Activated CD4-positive, alpha-beta T cell treated with anti-CD3 and anti-CD28 coated beads, Interleukin-2, Interleukin-4, amounts not matched to agents 100 ng/mL and 50 ng/mL, durations not matched to agents 16 hours and 8 hours (primary cell): Measurements from ENCODE around the gene FFAR3.
"Not testable (repeated sequence)": the region's sequence is repeated elsewhere in the genome, so short reads cannot be mapped to it uniquely, and the experiment has no call there.

ENCODE experiments used
- DNase-seq: peaks from one replicate; pipeline ENCODE4 v3.0.0-alpha.2; 2020; ENCODE audit warnings: low spot score

FFAR3 gene

GRCh38 chr19:35375505-35376307, 17.4 kb downstream of the FFAR3 start:
- no peak for DNase-seq

GRCh38 chr19:35377656-35378055, 19.4 kb downstream of the FFAR3 start:
- no peak for DNase-seq

- no peak for DNase-seq
Measured at GRCh38 chr19:35378356-35378755, 20.1 kb downstream of the FFAR3 start.

GRCh38 chr19:35379545-35379944, 21.3 kb downstream of the FFAR3 start:
- not testable (repeated sequence) for DNase-seq

- DNase-seq = no peak
Measured at GRCh38 chr19:35379992-35380391, 21.7 kb downstream of the FFAR3 start.

GRCh38 chr19:35380450-35381124, 22.3 kb downstream of the FFAR3 start:
- no peak for DNase-seq

GRCh38 chr19:35381318-35381717, 23.1 kb downstream of the FFAR3 start:
- DNase-seq = no peak

GRCh38 chr19:35381926-35382325, 23.7 kb downstream of the FFAR3 start:
- DNase-seq = no peak

GRCh38 chr19:35383536-35383935, 25.3 kb downstream of the FFAR3 start:
- no peak for DNase-seq

GRCh38 chr19:35388277-35389054, 30.2 kb downstream of the FFAR3 start:
- DNase-seq = no peak

- DNase-seq = no peak
Measured at GRCh38 chr19:35389192-35389861, 31.1 kb downstream of the FFAR3 start.

GRCh38 chr19:35392742-35393715, 34.8 kb downstream of the FFAR3 start:
- DNase-seq = no peak

GRCh38 chr19:35395382-35396199, 37.3 kb downstream of the FFAR3 start:
- no peak for DNase-seq

GRCh38 chr19:35396240-35396885, 38.1 kb downstream of the FFAR3 start:
- no peak for DNase-seq

GRCh38 chr19:35397064-35397463, 38.8 kb downstream of the FFAR3 start:
- DNase-seq = no peak

- DNase-seq = no peak
Measured at GRCh38 chr19:35398570-35398969, 40.3 kb downstream of the FFAR3 start.

- DNase-seq = no peak
Measured at GRCh38 chr19:35399231-35399630, 41.0 kb downstream of the FFAR3 start.

GRCh38 chr19:35399948-35400772, 41.9 kb downstream of the FFAR3 start:
- no peak for DNase-seq

GRCh38 chr19:35400773-35401100, 42.5 kb downstream of the FFAR3 start:
- no peak for DNase-seq
